HPDE6-E6E7 (cell line): ENCODE data around the gene ATXN7L1.
A peak's percentile ranks its signal among the peaks of the same experiment; 100 is the strongest.
"Not testable (repeated sequence)": the region's sequence is repeated elsewhere in the genome, so short reads cannot be mapped to it uniquely, and the experiment has no call there.

Experiments used
- DNase-seq: peaks from one replicate; pipeline ENCODE4 v3.0.0; 2011; ENCODE audit warnings: missing footprints; ENCODE audit errors: extremely low spot score

ATXN7L1 gene

DNA sequence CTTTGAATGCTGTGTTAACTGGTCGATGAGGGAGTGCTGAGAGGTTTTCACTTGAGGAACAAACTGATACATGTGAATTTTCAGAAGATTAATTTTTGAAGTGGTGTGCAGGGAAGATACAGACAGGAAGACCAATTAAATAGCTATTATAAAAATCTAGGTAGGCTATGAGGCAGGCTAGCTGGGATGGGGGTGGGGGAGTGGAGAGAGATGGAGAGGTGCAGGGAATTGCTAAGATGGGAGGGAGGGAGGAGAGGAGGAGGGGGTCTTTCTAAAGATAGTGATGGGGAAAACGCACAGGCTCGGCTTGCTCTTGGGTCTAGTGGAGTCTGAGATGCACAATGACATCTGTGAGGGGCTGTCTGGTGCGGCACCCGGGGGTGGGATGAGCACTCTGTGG is 15.2 kb downstream of the ATXN7L1 start:
- DNase-seq: no peak

DNA sequence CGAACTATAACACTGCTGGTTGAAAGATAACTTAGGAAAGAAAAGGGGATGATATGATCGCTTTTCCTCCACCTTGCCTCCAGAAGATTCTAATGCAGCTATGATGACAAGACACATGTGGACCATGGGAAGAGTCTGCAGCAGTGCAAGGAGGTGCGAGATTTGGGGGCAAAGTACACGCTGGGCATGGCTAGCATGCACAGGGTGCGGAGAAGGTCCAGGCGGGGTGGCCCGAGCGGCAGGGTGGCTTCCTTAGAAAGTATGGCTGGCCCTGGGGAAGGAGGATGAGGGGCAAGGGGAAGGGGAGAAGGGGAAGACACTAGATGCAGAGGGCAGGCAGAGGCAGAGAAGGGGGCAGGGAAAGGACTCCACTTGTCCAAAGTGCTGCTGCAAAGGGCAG is 15.6 kb downstream of the ATXN7L1 start:
- DNase-seq: no peak

DNA sequence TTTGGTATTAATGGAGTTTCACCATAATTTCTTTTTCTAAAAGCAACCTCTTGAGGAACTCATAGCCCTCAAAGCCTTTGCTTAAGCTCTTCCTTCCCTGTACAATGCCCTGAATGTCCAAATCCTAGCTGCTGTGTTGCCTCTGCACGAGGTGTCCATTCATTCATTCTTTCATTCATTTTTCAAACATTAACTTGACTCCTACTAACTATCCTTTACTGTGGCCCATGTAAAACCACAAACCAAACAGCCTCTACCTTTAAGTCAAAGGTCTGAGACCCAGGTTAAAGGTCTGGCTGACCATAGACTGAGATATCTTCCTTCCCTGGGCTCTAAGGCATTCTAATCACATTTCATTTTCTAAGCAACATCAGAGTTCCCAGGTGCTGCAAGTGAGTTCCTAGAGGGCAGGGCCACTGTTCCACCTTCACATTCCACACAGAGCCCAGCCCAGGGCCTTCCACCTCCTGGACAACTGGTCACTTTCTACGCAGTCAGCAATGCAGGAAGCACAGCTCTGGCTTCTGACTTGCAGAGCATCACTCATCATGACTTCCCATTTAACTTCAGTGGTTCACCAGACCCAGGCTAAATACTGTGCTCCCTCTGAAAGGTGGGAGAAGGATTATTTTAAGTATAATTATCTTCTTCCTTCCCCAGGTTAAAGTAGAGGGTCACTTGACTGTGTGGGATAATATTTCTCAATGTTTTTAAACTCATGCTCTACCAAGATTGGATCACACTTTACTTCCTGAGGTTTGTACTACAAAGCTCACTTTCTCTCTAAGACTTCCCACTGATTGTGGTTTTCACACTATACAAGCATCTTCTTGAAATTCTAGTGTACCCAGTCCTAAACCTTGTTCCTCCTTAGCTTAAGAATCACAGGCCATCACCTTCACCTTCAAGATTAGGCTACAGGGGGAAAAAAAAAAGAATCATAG is 19.1 kb downstream of the ATXN7L1 start:
- DNase-seq: no peak

DNA sequence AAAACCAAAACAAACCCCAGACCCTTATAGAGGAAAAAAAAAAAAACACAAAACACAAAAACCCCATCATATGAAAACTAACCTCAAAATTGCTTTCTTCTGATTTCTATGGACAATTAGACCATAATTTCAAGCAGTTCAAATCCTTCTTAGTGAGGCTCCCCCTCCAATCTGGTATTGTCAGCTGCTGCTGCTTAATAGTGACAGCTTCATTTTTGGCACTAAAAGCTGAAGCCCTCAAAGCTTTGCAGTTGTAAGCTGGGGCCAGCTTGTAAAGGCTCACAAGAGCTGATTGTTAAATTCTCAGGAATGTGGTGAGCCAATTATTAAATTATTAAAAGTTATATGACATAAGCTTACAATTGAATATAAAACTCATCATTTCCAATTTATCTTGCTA is 21.9 kb downstream of the ATXN7L1 start:
- no peak for DNase-seq

DNA sequence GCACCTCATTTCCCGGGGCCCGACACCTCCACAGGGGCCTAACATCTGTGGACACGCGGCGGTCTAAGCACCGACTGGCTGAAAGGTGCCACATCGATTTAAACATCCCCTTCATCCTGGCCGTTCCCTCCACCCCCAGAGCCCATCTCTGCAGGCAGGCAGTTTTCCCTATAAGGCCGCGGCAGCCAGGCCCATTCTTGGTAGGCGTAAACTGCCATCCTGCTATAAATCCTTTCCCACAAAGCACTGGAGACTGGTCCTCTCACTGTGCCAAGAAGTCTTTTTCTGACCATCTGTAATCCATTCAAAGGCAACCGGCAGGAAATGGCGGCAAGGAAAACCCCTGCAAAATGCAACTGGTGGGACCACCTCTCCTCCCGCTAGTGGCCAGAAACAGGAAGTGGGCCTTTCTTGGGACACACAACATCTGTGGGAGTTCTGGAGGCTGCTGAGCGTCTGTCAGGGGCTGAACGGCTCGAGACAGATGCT is 22.4 kb downstream of the ATXN7L1 start:
- no peak for DNase-seq

DNA sequence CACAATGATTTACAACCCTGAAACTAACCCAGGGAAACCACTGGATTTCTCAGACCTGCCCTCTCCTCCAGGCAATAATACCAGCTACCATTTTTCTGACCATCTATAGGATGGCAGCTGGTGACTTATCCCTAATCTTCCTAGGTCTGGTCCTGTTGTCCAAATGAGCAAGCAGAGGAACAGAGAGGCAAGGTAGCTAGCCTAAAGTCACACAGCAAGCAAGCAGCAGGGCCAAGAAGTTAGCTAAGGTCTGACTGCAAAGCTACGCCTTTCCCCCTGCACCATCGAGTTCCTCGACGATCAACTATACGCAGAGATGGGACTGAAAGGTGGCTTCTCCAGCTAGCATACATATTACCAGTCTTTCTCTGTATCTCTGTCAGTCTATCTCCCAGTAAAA is 25.3 kb downstream of the ATXN7L1 start:
- no peak for DNase-seq

DNA sequence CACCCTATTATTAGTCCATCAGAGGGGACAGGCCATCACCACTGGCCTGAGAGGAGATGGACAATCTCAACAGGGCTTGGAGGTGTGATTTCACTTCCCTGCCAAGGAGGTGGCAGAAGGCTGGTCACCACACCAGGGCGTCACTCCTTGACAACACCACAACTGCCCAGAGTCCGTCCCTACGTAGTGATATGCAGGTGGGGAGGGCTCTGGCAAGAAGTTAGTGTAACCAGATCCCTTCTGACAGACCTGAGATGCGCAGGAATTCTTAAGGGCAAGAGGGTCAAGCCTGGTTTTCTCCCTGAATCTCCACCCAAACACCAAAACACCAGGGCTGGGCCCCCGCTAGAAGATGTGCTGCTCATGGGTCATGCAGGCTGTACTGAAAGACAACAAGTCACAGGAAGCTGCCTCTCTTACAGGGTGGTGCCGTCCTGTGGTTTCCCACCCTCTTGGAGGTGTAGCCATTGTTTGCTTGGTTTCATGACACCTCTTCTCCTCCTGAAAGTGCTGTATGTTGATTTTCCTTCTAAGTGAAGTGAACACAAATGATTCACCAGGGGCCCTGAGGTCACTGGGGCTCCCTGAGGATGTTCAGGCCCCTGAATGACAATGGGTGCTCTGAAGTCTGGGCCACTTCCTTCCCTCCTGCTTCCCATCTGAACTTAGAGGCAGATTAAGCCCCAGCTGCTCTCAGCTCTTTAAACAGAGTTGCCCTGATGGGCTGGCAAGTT is 27.1 kb downstream of the ATXN7L1 start:
- DNase-seq: peak; percentile 25

DNA sequence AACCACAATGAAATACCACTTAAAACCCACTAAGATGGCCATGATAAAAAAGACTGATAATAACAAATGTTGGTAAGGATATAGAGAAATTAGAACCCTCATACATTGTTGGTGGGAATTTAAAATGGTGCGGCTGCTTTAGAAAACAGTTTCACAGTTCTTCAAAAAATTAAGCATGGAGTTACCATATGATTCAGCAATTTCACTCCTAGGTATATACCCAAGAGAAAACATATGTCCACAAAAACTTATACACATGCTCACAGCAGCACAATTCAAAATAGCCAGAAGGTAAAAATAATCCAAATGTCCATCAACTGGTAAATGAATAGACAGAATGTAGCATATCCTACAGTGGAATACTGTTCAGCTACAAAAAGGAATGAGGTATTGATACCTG is 30.0 kb downstream of the ATXN7L1 start:
- DNase-seq: no peak

DNA sequence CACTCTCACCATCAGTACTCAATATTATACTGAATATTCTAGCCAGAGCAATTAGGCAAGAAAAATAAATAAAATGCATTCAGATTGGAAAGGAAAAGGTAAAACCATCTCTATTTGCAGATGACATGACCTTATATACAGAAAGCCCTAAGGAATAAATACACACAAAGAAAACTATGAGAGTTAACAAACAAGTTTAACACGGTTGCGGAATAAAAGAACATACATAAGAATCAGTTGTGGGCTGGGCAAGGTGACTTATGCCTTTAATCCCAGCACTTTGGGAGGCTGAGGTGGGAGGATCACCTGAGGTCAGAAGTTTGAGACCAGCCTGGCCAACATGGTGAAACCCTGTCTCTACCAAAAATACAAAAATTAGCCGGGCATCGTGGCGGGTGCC is 31.7 kb downstream of the ATXN7L1 start:
- DNase-seq: not testable (repeated sequence)

DNA sequence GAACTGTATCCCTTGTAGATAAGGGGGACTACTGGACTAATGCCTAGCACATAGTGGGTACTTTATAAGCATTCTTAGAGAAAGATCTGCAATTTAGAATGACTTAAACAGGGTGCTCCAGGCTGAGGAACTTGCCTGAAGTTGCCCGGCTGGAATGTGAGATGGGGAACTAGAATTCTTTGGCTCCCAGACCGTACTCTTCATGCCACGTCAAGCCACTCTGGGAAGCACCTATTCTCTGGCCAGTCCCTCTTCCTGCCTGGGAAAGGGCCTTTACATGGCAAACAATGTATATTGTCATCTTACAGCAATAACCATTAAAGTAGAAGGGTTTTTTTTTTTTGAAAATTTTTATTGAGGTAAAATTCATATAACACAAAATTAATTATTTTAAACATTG is 34.5 kb downstream of the ATXN7L1 start:
- DNase-seq: peak; percentile 43

DNA sequence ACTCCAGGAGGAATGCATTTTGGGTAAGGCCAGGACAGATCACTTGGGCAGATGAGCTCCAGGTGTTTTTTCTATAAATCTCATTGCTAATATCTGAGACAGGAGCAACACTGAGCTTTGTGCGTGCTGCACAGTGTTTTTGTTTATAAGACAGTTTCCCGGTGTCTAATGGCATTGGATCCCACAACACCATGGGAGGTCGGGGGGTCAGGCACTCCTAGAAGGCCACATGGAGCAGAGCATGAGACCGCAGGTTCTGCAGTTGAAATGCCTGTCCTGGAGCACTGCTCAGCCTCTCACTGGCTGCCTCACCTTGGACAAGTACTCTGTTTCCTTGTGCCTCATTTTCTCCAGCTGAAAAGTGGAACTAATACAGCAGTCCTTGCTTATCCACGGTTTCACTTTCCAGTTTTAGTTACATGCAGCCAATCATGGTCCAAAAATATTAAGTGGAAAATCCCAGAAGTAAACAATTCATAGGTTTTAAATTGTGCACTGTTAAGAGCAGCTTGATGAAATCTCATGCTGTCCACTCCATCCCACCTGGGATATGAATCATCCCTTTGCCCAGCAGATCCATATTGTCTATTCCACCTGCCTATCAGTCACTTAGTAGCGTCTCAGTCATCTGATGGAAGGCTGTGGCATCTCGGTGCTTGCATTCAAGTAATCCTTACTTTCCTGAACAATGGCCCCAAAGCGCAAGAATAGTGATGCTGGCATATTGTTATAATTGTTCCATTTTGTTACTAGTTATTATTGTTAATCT is 35.2 kb downstream of the ATXN7L1 start:
- no peak for DNase-seq

DNA sequence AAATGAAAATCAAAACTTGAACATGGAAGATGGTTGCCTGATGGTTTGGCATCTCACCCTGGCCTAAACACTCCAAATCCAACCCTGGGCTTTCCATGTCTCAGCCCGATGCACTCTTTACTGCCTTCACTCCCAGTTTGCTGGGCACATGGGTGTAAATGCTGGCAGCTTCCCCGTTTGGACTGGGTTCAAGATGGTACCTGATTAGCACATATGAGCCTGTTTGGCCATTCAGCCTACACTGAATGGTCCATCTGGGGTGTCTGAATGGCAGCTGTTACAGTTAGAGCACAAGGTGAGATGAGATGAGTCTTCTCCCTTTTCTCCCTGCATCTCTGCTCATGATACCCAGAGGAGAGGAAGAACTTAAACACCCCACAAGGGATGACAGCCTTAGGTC is 37.1 kb downstream of the ATXN7L1 start:
- DNase-seq: no peak

DNA sequence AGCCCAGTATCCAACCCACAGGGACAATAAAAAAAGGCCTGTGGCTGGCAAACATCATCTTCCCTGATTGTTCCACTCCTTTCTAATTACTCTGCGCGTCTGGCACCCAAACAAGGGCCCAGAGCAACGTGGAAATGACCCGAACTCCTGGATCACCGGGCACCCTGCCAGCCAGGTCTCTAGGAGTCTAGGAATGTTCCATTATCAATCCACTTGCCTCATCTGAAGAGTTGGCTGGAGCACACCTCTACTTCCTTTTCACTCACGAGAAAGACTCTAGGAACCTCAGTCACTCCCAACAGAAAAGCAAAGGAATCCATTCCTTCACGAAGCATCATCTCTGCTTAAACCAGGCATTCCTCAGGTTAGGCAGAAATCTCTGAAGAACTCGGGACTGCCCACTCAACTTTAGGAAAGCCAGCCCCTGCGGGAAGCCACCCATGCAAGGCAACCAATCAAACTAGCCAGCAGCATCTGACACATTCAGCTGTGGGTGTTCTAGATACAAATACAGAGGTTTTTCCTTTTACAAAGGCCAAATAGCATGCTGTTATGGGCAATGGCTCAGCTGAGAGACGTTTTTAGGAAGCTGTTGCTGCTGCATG is 37.7 kb downstream of the ATXN7L1 start:
- DNase-seq: no peak

DNA sequence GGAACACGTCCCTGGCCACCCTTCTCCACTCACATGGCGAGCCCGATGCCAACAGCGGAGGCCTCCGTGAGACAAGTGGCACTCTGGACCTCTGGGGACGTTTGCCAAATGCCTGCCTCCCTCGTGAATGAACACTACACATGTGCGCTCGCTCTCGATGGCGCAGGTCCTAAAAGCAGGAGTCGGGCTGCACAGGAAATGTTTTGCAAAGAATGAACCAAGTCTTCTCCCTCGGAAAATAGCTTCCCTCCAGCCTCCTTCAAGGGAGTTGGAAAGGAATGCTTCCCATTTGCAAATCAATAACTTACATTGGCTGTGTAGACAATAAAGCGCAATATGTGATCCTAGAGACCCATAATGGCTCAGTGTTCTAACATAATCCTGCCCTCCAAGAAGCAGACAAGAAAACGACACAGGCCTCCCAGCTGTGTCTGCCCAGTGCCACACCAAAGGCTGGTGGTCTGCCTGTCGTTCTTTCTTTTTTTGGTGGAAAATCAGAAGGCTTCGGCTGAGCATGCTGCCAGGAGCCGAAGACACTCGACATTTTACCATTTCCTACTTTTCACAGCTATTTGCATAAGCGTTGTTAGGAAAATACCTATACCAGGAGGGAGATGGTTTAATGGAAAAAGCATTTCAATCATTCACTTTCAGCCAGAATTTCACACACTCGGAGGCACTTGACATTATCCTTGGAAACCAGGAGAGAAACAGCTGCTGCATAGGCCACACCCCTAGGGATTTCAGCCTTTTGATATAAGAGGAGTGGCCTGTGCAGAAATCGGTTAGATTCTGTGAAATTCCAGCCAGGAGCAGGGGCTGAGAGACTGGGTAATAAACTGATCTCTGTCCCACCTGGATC is 38.4 kb downstream of the ATXN7L1 start:
- DNase-seq: no peak

DNA sequence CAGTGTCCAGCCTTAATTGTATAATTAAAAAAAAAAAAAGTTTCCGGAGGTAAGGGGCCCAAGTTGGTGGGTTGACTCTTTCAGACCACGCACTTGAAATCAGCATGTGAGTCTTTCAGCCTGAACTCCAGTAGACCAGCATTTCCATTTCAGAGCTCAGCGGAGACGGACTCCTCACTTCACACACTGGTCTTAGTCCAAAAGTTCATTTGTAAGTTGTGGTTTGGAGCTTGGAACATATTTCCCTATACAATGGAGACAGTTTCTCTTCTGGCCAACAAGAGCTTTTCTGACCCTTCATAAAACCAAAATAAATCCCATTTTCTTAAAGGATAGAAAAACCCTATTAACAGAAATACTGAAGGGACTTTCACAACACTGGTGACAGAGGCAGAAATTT is 41.0 kb downstream of the ATXN7L1 start:
- no peak for DNase-seq

DNA sequence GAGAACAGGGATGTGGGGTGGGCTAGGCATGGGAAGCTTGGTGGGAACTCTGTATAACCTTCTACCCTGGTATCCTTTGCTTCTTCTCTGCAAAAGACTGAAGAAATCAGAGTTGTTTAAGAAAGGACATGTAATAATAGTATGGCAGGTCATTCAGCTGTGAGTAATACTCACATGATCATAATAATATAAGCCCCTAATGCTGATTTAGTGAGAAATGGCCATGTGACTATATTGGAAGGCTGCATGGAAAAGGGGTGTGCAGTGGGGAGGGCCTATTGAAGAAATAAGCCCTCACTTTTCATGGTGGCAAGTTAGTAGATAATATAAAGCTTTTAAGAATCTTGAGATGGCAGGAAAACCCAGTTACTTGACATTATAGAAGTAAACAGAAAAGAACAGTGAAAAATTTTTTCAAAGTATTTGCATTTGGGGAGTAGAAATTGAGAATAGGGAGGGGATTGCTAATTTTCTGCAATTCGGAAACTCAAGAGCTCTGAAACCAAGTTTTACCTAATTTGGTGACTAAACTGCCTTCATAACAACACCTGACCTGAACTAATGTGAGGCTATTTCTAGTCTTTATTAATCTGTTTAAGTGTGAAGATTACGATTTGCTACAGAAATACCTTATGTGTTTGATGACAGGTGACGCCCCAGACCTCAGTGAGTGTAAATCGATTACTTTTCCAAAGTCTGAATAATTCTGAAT is 44.4 kb downstream of the ATXN7L1 start:
- no peak for DNase-seq

DNA sequence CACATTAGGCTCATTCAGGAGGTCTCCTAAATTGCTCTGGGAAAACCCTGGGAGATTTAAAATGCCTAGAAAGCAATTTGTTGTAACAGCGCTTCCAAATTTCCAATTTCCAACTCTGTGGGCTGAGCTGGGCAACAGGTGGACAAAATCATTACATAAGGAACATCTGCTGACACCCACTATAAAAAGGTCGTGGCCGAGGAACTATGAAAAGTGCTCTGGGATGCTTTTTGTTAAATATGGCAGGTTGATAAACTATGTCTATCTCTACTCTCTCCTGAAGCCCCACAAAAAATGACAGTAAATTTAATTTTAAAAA is 45.1 kb downstream of the ATXN7L1 start:
- no peak for DNase-seq

DNA sequence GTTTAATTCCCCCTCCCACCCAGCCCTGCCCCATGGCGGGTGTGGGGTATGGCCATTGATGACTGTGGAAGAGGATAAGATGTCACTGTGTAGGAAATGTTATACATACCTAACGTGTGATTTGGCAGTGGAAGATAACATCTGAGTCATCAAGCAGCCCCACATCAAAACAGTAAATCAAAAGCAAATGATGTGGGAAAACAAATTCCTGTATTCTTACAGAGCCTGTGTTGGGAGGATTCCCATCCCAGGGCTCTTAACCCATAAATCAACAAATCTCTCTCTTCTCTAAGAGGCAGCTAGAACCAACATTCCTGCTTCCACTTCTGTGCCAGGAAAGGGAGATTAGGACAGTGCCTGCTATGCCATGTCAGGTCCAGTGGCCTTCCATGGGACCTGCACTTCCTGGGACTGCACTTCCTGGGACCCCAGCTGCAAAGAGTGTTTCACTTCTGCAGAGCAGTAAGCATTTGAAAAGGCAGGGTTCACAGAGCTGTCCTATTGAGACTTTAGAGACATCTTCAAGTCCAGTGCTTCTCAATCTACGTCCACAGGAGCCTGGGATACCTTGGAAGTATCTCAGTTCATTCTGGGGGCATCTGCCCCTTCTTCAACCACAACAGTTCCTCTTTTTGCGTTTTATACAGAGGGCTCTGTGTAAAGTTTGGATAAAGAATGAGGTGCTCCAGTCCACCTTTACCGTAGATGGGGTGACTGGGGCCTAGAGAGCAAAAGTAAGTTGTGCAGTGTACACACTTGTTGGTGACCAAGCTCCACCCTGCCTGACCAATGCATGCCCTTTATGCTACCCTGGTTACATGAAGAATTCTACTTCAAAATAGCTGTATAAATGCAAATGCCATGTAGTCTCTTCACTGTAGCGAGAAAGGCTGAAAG is 45.7 kb downstream of the ATXN7L1 start:
- peak; percentile 77 for DNase-seq

DNA sequence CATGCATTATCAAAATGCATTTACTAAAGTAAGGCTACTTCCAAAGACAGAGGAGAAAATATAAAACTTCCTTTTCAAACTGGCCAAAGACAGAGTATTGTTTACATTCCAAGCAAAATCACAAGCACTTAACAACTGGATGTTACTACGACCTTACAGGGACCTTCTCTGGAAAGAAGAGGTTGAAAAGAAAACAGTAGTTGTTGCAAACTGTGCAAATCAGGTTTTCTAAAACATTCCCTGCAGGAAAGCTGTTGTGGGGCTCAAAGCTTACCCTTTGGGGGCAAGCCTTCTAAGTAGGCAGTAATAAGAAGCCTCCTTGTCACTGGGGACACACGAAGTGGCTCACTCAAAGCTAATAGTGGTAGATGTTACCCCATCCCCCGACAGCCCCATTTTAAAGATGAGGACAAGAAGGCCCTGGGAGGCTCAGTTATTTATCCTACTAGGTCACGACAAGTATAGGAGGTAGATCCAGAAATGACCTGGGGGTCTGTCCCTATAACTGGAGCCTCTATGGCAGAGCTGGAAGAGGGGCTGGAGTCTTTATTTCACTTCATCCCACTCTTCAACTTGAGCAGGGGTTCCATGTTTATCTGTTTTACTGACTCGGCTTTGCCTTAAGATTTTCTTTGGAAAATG is 46.6 kb downstream of the ATXN7L1 start:
- DNase-seq: no peak
